SU-DHL-6 (cell line): ENCODE measurements around the gene KLHL22.

Source experiments
- EZH2phosphoT487 ChIP-seq: fragments of 200-600 bp; sonication (generic), shearing (Covaris generic); conservative IDR thresholded peaks from 2 replicates; pipeline ENCODE4 v1.6.1; 2018; ENCODE audit warnings: mild to moderate bottlenecking, antibody characterized with exemption, low read length, moderate library complexity, mixed read lengths
- TF ChIP-seq, protein P1 (sequence below): fragments of 200-600 bp; sonication (generic); IDR thresholded peaks from one replicate; pipeline ENCODE4 v1.5.1; 2017; ENCODE audit warnings: antibody characterized with exemption, mild to moderate bottlenecking, low read length, moderate library complexity; ENCODE audit not compliant: insufficient read depth, poor library complexity, severe bottlenecking

DNA sequence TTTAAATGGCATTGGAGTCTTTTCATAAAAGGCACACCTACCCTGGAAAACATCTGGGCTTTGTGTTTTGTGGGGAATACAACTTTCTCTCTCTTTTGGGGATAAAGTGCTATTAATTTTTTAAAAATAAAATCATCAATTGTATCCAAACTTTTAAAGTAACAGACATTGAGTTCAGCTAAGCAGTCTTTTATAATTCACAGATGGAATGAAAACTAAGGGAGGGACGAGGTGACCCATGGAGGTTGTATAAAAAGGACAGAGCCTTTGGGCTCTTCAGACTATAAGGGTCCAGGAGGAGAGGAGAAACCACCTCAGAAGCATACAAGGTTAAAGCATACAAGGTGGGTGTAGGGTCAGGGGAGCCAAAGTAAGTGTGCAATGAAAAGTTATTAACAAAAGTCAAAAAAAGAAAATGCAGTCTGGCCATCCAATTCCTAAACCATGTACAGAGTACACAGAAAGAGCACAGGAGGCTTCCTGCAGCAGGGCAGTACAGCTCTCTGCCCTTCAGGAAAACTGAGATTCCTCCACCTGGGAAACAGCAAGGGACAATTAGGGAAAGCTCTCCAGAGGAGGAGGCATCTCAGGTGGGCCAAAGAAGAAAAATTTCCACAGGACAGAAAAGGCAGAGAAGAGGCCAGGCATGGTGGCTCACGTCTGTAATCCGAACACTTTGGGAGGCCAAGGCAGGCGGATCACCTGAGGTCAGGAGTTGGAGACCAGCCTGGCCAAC is 10.5 kb downstream of the KLHL22 start:
- TF ChIP-seq, protein P1, sequence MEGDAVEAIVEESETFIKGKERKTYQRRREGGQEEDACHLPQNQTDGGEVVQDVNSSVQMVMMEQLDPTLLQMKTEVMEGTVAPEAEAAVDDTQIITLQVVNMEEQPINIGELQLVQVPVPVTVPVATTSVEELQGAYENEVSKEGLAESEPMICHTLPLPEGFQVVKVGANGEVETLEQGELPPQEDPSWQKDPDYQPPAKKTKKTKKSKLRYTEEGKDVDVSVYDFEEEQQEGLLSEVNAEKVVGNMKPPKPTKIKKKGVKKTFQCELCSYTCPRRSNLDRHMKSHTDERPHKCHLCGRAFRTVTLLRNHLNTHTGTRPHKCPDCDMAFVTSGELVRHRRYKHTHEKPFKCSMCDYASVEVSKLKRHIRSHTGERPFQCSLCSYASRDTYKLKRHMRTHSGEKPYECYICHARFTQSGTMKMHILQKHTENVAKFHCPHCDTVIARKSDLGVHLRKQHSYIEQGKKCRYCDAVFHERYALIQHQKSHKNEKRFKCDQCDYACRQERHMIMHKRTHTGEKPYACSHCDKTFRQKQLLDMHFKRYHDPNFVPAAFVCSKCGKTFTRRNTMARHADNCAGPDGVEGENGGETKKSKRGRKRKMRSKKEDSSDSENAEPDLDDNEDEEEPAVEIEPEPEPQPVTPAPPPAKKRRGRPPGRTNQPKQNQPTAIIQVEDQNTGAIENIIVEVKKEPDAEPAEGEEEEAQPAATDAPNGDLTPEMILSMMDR, result no peak
- no peak for TF ChIP-seq EZH2phosphoT487
